ENCODE measurements around the gene RFX4. TPM values are rescaled to one million over a fixed set of nuclear protein-coding genes. Genes with fewer than 3 reads are reported as not detected.
A peak's percentile ranks its signal among the peaks of the same experiment; 100 is the strongest.

RFX4 gene
- total and polyA plus RNA-seq, 2 of the 8 experiments (the other 6 are each of a cell fraction or from before 2014, with no cell fraction given): 0.06 TPM; not detected in 1

GRCh38 chr12:106581543-106582248 is 1.1 kb upstream of the RFX4 start (continued):
- no peak for TF ChIP-seq CHD7 (IDR thresholded peaks at IDR 0.05; ENCODE audit: insufficient replicate concordance, low read length)
- TF ChIP-seq NRF1 (IDR thresholded peaks at IDR 0.05; ENCODE audit: low read depth, low read length): no peak
- no peak for TF ChIP-seq FOSL1 (IDR thresholded peaks at IDR 0.05; ENCODE audit: insufficient read depth, low read depth, low read length)
- no peak for TF ChIP-seq EZH2 (IDR thresholded peaks at IDR 0.05; ENCODE audit: low read depth, low read length, severe bottlenecking)
- TF ChIP-seq EP300 (IDR thresholded peaks at IDR 0.05; ENCODE audit: borderline replicate concordance in 1 of 2, low read depth in 2 of 2, low read length in 2 of 2): peak in 1 of 2 experiments; percentile 67; a peak in 1 of 3 replicates
- TF ChIP-seq ZNF274 (IDR thresholded peaks at IDR 0.05; ENCODE audit: borderline replicate concordance, extremely low read depth, low read length): no peak
- TF ChIP-seq NANOG (IDR thresholded peaks at IDR 0.05; ENCODE audit: insufficient read depth, low read depth, low read length, poor library complexity, severe bottlenecking): no peak
- TF ChIP-seq CBX5 (IDR thresholded peaks at IDR 0.05; ENCODE audit: low read depth, low read length): no peak
- no peak for TF ChIP-seq BCL11A (IDR thresholded peaks at IDR 0.05; ENCODE audit: low read depth in 2 of 2, low read length in 2 of 2)
- no peak for TF ChIP-seq POLR2A (IDR thresholded peaks at IDR 0.05; ENCODE audit: control extremely low read depth in 1 of 2, low read depth in 2 of 2, low read length in 2 of 2)
